ENCODE results near the gene MATN1.
A peak's percentile ranks its signal among the peaks of the same experiment; 100 is the strongest.

Gene MATN1

DNA sequence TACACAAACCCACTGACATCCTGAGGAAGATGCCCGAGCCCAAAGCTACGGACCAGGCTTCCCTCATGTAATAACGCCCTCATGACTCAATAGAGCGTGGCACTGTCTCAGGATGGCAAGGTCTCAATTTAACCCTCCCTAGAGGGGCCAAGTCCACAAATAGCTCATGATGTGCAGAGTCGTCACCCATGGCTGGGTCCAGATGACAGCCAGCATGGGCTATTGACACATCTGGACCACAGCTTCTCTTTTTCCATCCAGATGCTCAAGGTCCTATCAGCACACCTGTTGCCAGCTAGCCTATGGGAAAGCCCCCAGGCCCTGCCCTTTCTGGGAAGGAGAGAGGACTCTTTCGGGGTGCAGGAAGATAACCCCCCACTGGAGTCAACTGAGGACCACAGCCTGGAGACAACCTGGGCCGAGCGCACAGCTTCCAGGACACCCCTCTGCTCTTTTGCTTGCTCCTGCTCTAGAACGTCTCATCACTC is 31.3 kb upstream of the MATN1 start:
- H3K9me3 ChIP-seq (ENCODE audit: low read length) = no peaks in the 10 kb centered on the region
- H3K27me3 ChIP-seq (ENCODE audit: insufficient read depth, low read length) = peaks cover 3% of the 10 kb centered on the region
- no peaks in the 10 kb centered on the region for H3K36me3 ChIP-seq (ENCODE audit: insufficient read depth, low read length)
- H2AFZ ChIP-seq (ENCODE audit: low read depth, low read length) = no peak overlapping the region
- no peak overlapping the region for H3K4me3 ChIP-seq (ENCODE audit: low read length)
- no peaks in the 10 kb centered on the region for H3K4me1 ChIP-seq (ENCODE audit: insufficient read depth, low read length)

DNA sequence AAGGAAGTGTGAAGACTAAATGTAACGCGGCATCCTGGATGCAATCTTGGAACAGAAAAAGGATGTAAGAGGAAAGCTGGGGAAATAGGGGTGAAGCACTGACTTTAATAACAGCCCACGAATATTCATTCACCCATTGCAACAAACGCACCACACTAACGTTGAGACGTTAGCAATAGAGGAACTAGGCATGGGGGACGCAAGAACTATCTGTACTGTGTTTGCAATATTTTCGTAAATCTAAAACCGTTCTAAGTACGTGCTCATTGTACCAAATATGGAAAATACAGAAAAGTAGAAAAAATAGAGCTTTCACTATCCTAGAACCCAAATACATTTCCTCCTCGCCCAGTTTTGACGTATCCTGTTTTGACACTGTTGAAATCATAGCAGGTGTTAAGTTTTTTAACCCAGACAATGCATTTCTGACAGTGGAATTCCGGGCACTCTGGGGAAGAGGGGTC is 30.3 kb upstream of the MATN1 start:
- Histone ChIP-seq H3K9me3 (ENCODE audit: low read length) (no peaks in the 10 kb centered on the region), H2AFZ (ENCODE audit: low read depth, low read length) (no peak overlapping the region), H3K4me3 (ENCODE audit: low read length) (no peak overlapping the region), H3K4me1 (ENCODE audit: insufficient read depth, low read length) (peaks cover 1% of the 10 kb centered on the region), H3K36me3 (ENCODE audit: insufficient read depth, low read length) (no peaks in the 10 kb centered on the region), H3K27me3 (ENCODE audit: insufficient read depth, low read length) (peaks cover 3% of the 10 kb centered on the region)

DNA sequence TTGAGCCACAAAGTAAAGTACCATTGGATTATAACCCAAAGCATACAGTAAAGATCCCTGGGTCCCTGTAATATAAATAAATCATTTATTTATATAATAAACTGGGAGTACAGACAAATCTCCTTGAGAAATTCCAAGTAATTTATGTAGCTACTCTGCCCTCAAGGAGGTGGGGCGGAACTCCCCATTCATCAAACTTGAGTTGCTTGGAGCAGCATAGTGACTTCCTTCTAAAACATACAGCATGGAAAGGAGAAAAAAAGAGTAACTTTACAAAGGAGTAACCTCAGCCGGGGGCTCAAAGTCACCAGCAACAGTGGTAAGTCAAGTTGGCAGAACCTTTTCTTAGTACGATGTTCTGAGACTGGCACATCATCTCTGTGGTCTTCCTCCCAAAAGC is 29.7 kb upstream of the MATN1 start:
- H3K9me3 ChIP-seq (ENCODE audit: low read length) = no peaks in the 10 kb centered on the region
- H3K36me3 ChIP-seq (ENCODE audit: insufficient read depth, low read length) = no peaks in the 10 kb centered on the region
- peaks cover 3% of the 10 kb centered on the region for H3K27me3 ChIP-seq (ENCODE audit: insufficient read depth, low read length)
- H2AFZ ChIP-seq (ENCODE audit: low read depth, low read length) = no peak overlapping the region
- peaks cover 7% of the 10 kb centered on the region for H3K4me1 ChIP-seq (ENCODE audit: insufficient read depth, low read length)
- no peak overlapping the region for H3K4me3 ChIP-seq (ENCODE audit: low read length)

DNA sequence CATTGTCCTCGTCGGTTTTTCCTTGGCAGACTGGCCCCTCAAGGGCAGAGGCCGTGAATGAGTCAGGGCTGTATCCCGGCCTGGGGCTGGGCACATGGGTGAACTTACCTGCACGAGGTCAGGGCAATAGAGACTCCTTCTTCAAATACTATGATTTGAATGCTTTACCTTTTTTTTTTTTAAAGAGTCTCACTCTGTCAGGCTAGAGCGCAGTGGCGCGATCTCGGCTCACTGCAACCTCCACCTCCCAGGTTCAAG is 29.2 kb upstream of the MATN1 start:
- no peak overlapping the region for H2AFZ ChIP-seq (ENCODE audit: low read depth, low read length)
- no peak overlapping the region for H3K4me3 ChIP-seq (ENCODE audit: low read length)
- peaks cover 3% of the 10 kb centered on the region for H3K27me3 ChIP-seq (ENCODE audit: insufficient read depth, low read length)
- peaks cover 12% of the 10 kb centered on the region for H3K4me1 ChIP-seq (ENCODE audit: insufficient read depth, low read length)
- no peaks in the 10 kb centered on the region for H3K36me3 ChIP-seq (ENCODE audit: insufficient read depth, low read length)
- no peaks in the 10 kb centered on the region for H3K9me3 ChIP-seq (ENCODE audit: low read length)

DNA sequence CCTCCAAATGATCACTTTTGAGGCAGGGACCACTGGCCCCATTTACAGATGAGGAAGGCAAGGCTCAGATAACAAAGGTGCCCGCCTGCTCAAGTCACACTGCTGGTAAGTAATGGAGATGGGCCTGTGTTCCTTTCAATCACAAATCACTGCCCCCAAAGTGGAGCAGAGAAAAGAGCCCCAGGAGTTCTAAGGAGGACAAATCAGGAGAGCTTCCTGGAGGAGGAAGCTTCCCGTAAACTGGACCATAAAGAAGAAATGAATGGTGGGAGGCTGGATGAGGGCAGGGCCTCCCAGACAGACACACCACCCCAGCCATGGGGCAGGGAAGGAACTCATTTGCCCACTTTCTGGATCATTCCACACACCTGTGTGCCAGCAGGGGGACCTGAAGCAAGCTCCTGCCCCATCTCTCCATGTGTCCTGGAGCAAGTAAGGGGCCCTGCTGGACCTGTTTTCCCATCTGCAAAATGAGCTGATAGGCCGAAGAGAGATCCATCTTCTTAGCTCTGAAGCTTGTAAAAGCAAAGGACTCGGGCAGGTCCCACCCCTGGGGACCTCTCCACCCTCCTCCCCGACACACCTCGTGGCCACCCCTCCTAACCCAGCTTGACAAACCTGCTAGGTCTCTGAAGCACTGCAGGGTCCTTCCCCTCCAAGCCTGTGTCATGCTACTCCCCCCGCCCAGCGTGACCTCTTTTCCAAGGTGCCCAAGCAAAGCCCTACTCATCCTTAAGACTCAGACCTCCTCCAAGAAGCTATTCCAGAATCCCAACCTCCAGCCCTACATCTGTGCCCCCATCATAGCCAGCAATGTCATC is 28.7 kb upstream of the MATN1 start:
- H3K36me3 ChIP-seq (ENCODE audit: insufficient read depth, low read length) = no peaks in the 10 kb centered on the region
- H3K4me1 ChIP-seq (ENCODE audit: insufficient read depth, low read length) = peaks cover 12% of the 10 kb centered on the region
- no peaks in the 10 kb centered on the region for H3K9me3 ChIP-seq (ENCODE audit: low read length)
- H2AFZ ChIP-seq (ENCODE audit: low read depth, low read length) = no peak overlapping the region
- peaks cover 3% of the 10 kb centered on the region for H3K27me3 ChIP-seq (ENCODE audit: insufficient read depth, low read length)
- no peak overlapping the region for H3K4me3 ChIP-seq (ENCODE audit: low read length)

DNA sequence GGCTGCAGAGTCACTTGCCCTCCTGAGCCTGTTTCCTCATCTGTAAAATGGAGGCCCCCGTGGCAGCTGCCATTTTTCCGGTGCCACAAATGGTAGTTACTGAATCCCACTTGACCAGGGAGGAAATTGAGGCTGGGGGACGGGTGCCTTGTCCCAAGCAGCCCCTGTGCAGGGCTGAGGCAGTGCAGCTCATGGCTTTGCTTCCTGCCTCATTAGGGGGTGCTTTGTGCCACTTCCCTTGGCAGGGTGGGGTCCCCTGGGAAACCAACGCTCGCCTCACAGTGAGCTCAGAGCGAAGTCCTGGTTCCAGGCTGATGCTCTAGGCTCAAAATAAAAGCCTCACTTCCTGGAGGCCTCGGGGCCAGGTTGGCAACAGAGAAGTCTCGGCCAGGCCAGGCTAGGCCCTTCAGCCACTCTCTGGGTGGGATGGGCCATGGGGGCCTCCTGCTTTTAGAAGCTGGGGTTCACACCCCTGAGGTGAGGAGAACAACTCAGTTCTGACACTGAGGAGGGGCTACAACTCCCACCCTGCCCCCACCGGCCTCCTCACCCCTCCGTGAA is 27.4 kb upstream of the MATN1 start:
- H3K9me3 ChIP-seq (ENCODE audit: low read length) = no peaks in the 10 kb centered on the region
- H3K27me3 ChIP-seq (ENCODE audit: insufficient read depth, low read length) = peaks cover 3% of the 10 kb centered on the region
- H3K4me3 ChIP-seq (ENCODE audit: low read length) = no peak overlapping the region
- H3K4me1 ChIP-seq (ENCODE audit: insufficient read depth, low read length) = peaks cover 12% of the 10 kb centered on the region
- H3K36me3 ChIP-seq (ENCODE audit: insufficient read depth, low read length) = no peaks in the 10 kb centered on the region
- no peak overlapping the region for H2AFZ ChIP-seq (ENCODE audit: low read depth, low read length)

DNA sequence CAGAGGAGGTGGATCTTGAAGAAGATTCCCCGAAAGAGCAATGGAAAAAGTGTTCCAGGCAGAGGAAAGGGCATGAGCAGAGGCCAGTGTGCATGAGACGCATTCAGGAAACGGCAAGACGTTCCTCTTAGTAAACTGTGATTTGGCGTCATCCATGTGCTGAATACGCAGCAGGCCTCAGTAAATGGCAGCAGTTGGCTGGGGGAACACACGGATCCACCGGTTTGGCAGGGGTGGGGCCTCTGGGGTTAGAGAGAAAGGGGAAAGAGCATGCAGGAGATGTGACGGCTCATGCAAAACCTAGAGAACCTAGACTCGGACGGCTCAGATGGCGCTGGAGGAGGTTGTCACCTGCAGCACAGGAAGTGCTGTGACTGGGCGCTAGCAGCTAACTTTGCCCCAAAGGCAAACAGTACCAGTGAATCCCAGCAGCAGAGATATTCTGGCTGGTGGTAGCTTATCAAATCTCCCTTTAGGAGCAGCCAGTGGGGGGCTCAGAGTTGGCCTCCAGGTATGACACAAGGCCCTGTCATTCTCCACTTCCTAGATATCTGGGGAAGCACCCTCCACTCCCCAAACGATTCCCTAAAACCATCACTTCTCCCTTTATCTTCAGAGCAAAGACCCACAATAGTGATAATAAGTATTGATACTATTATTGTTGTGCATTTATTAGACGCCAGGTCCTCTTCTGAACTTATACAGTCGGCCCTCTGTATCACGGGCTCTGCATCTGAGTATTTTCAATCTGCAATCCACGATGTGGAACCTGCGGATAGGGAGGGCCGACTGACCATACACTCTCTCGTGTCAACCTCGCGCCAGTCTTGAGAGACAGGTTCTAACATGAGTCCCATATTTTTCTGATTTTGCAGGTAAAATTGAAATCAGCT is 26.6 kb upstream of the MATN1 start:
- Histone ChIP-seq H3K4me3 (ENCODE audit: low read length) (no peak overlapping the region), H3K27me3 (ENCODE audit: insufficient read depth, low read length) (peaks cover 3% of the 10 kb centered on the region), H3K4me1 (ENCODE audit: insufficient read depth, low read length) (peaks cover 12% of the 10 kb centered on the region), H3K36me3 (ENCODE audit: insufficient read depth, low read length) (no peaks in the 10 kb centered on the region), H3K9me3 (ENCODE audit: low read length) (no peaks in the 10 kb centered on the region), H2AFZ (ENCODE audit: low read depth, low read length) (no peak overlapping the region)

DNA sequence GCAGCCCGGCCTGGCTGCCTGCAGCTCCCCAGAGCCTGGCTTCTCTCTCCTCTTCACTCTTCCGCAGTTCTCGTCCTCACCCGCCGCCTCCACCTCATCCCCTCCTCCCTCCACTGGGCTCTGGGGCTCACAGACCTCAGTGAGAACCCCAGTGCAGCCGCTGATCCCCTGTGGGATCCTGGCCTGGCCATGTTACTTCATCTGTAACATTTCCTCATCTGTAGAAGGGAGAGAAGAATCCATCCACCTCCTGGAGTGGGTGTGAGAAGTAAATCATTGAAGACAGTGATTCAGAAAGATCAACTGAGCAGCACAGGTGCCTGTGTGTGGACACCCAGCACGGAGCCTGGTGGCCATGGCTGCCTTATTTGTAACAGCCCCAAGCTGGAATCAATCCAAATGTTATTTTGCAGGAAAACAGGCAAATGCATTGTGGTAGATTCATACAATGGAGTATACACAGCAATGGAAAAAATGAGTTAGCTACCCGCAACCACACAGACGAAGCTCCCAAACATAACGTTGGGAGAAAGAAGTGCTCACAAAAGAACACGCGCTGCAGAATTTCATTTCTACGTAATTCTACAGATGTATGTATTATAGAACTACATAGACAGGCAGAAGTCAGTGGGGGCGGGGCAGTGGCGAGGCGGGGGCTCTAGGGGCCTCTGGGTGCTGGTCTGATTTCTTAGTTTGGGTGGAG is 25.5 kb upstream of the MATN1 start:
- Histone ChIP-seq H2AFZ (ENCODE audit: low read depth, low read length) (peak overlapping the region; percentile 10), H3K4me1 (ENCODE audit: insufficient read depth, low read length) (peaks cover 12% of the 10 kb centered on the region), H3K36me3 (ENCODE audit: insufficient read depth, low read length) (no peaks in the 10 kb centered on the region), H3K9me3 (ENCODE audit: low read length) (no peaks in the 10 kb centered on the region), H3K4me3 (ENCODE audit: low read length) (no peak overlapping the region), H3K27me3 (ENCODE audit: insufficient read depth, low read length) (peaks cover 3% of the 10 kb centered on the region)

DNA sequence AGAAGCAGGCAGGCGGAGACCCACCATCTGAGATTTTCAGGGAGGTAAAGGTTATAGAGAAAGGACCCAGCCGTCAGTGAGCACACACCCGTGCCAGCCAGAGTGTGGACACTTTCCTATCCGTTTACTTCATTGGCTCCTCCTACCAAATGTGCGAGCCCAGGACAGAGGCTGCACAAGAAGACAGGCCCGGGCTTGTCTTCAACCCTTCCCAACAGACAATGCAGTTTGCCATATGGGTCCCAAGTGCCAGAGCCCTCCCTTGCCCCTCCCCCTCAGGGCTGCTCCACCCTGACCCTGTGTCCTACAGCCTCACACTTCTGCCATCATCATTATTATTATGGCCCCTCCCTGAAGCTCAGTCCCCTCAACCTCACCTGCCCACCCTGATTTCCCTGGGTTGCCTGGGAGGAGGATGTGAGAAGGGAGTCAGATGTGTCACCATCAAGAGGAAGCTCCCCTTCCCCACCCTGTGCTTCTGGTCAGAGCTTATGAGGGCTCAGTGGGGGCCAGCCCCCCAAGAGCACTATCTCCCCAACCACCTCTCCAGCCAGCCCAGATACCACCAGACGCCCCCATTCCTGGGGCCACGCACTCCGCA is 24.8 kb upstream of the MATN1 start:
- Histone ChIP-seq H3K4me1 (ENCODE audit: insufficient read depth, low read length) (peaks cover 12% of the 10 kb centered on the region), H3K4me3 (ENCODE audit: low read length) (no peak overlapping the region), H3K27me3 (ENCODE audit: insufficient read depth, low read length) (peaks cover 3% of the 10 kb centered on the region), H2AFZ (ENCODE audit: low read depth, low read length) (peak overlapping the region; percentile 10), H3K36me3 (ENCODE audit: insufficient read depth, low read length) (no peaks in the 10 kb centered on the region), H3K9me3 (ENCODE audit: low read length) (no peaks in the 10 kb centered on the region)

DNA sequence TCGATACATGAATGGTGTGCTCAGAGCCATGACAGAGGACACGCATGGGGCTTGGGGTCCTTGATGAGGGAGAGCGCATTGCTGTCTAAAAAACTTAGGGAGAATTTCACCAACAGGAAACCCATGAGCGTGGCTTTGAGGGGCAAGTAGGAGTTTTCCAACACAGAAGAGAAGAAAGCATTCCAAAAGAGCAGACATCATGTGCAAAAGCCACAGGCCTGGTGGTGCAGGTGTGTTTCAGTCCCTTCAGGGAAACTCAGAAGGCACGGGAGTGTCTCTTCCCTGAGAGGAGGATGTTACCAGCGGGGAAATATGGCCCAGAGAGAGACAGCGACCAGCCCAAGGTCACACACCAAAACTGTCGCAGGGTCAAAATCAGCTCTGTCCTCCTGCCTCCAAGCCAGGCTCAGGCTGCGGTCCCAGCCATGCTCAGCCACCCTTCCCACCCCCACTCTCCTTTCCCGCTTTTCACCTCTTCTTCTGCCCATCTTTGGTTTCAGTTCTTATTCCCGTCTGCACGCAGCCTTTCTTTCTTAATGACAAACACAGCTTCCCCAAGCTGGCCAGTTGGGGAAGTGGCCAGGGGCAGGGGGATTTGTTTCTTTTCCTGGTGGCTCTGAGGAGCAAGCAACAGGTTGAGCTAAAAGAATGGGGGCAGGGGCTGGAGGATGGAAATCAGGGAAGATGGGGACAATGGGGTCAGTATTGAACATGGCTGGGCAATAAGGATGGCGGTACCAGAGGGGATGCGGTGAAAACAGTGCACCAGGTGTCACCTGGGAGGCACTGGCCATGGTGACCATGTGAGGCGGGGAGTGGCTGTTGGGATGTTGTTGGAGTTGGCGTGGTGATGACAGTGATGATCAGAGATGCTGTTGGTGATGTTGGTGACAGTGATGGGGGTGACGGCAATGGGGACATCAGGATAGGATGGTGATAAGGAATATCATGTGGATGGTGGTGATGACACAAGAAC is 23.9 kb upstream of the MATN1 start:
- H3K4me3 ChIP-seq (ENCODE audit: low read length) = no peak overlapping the region
- H3K36me3 ChIP-seq (ENCODE audit: insufficient read depth, low read length) = no peaks in the 10 kb centered on the region
- no peaks in the 10 kb centered on the region for H3K9me3 ChIP-seq (ENCODE audit: low read length)

DNA sequence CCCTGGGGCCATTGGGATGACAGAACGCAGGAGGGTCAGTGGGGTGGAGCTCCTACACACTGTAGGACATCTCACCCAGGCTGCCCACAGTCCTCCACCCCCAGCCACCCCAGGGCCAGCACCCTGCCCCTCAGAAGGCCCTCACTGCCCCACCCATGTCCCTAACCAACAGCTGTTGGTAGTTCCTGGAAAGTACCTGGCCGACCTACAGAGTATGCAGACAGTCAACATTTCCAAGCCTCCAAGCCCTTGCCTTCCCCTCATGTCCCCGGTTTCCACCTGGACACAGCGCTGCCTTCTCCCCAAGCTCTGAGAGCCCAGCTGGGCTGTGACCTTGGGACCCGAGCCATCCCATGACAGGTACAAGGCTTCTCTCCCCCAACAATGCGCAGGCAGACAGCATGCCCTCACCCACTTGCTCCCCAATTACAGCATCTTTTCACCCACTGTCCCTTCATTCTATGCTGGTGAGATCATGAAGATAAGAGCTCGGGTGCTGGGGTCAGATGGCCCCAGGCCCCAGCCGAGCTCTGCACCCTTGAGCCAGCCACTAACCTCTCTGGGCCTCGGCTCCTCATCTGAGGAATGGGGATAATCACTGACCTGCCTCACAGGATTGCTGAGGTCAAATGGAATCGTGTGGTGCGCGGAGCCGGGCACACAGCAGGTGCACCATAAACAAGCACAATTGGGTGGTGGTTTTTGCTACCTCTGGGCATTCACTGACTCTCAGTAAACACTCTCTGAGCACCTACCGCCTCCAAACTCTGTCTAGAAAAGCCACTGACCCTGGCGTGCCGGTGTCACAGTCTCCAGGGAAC is 23.0 kb upstream of the MATN1 start:
- no peak overlapping the region for H3K4me3 ChIP-seq (ENCODE audit: low read length)
- no peaks in the 10 kb centered on the region for H3K36me3 ChIP-seq (ENCODE audit: insufficient read depth, low read length)
- peaks cover 1% of the 10 kb centered on the region for H3K27me3 ChIP-seq (ENCODE audit: insufficient read depth, low read length)
- no peaks in the 10 kb centered on the region for H3K9me3 ChIP-seq (ENCODE audit: low read length)
- H3K4me1 ChIP-seq (ENCODE audit: insufficient read depth, low read length) = peaks cover 12% of the 10 kb centered on the region
- H2AFZ ChIP-seq (ENCODE audit: low read depth, low read length) = no peak overlapping the region

More for the DNA sequence above, 23.9 kb upstream of the MATN1 start:
- Histone ChIP-seq H3K27me3 (ENCODE audit: insufficient read depth, low read length) (peaks cover under 1% of the 10 kb centered on the region), H3K4me1 (ENCODE audit: insufficient read depth, low read length) (peaks cover 12% of the 10 kb centered on the region), H2AFZ (ENCODE audit: low read depth, low read length) (no peak overlapping the region)
